Activated CD4-positive, alpha-beta T cell treated with anti-CD3 and anti-CD28 coated beads for 1 hour (primary cell): ENCODE results near the gene FLII.
"Not testable (repeated sequence)": the region's sequence is repeated elsewhere in the genome, so short reads cannot be mapped to it uniquely, and the experiment has no call there.

Experiments
- DNase-seq: peaks from one replicate; pipeline ENCODE4 v3.0.0-alpha.2; 2020

Gene FLII

GRCh38 chr17:18258356-18259038 lies at the start of gene FLII:
Gene FLII, minus strand, starts transcription at chr17:18258738. Its CDS starts 48 bp downstream, at chr17:18258690.
- DNase-seq, result peak; percentile 39

GRCh38 chr17:18303206-18303605 lies 44.7 kb upstream of the FLII start:
- DNase-seq, result not testable (repeated sequence)

GRCh38 chr17:18300725-18301480 lies 42.4 kb upstream of the FLII start:
- no peak for DNase-seq

GRCh38 chr17:18298061-18298460 lies 39.5 kb upstream of the FLII start:
- DNase-seq, result not testable (repeated sequence)

- no peak for DNase-seq
These were observed 33.4 kb upstream of the FLII start for GRCh38 chr17:18291718-18292540.

- DNase-seq, result no peak
These were observed 26.8 kb upstream of the FLII start for GRCh38 chr17:18285296-18285695.

- no peak for DNase-seq
These were observed 23.2 kb upstream of the FLII start for GRCh38 chr17:18281788-18282187.

GRCh38 chr17:18280766-18281371 lies 22.3 kb upstream of the FLII start:
- DNase-seq, result no peak

- no peak for DNase-seq
These were observed 21.7 kb upstream of the FLII start for GRCh38 chr17:18280249-18280648.

- DNase-seq, result no peak
These were observed 20.3 kb upstream of the FLII start for GRCh38 chr17:18278867-18279266.

- DNase-seq, result no peak
These were observed 18.5 kb upstream of the FLII start for GRCh38 chr17:18277076-18277475.

GRCh38 chr17:18270046-18270931 lies 11.8 kb upstream of the FLII start:
- no peak for DNase-seq

- no peak for DNase-seq
These were observed 9.6 kb upstream of the FLII start for GRCh38 chr17:18267927-18268711.

- no peak for DNase-seq
These were observed 8.8 kb upstream of the FLII start for GRCh38 chr17:18267366-18267765.

- no peak for DNase-seq
These were observed 5.5 kb upstream of the FLII start for GRCh38 chr17:18263885-18264682.

GRCh38 chr17:18262641-18263040 lies 4.1 kb upstream of the FLII start:
- no peak for DNase-seq

- no peak for DNase-seq
These were observed 3.6 kb upstream of the FLII start for GRCh38 chr17:18262111-18262510.

- no peak for DNase-seq
These were observed 3.1 kb upstream of the FLII start for GRCh38 chr17:18261659-18262058.

- no peak for DNase-seq
These were observed 2.6 kb upstream of the FLII start for GRCh38 chr17:18261146-18261515.
